HepG2 (cell line): Measurements from ENCODE around the gene MMP27.

Experiments used
- CREB3 ChIP-seq: sonication (generic); formaldehyde crosslinking; IDR thresholded peaks from 2 replicates; pipeline ENCODE4 v1.5.0; 2020; ENCODE audit warnings: missing genetic modification reagents
- EP300 ChIP-seq, 3 experiments: sonication (generic) in 1 of 3; formaldehyde crosslinking in 1 of 3; IDR thresholded peaks; 2 replicates each; pipeline versions ENCODE4 v1.5.1 to v1.6.1; 2011 to 2020; ENCODE audit warnings: low read depth in 2 of 3, low read length in 2 of 3, borderline replicate concordance in 1 of 3, improper control_type of control experiment in 1 of 3, mild to moderate bottlenecking in 1 of 3, missing genetic modification reagents in 1 of 3, moderate library complexity in 1 of 3
- HNF4G ChIP-seq, 2 experiments: sonication (generic) in 1 of 2; formaldehyde crosslinking in 1 of 2; IDR thresholded peaks; 2 replicates each; pipeline versions ENCODE4 v1.4.0 to v1.6.1; 2011 to 2020; ENCODE audit warnings: borderline replicate concordance in 2 of 2, low read depth in 2 of 2, mild to moderate bottlenecking in 2 of 2, low read length in 1 of 2, missing genetic modification reagents in 1 of 2, moderate library complexity in 1 of 2
- MEF2D ChIP-seq: sonication (generic); formaldehyde crosslinking; IDR thresholded peaks from 2 replicates; pipeline ENCODE4 v1.5.1; 2020; ENCODE audit warnings: mild to moderate bottlenecking, missing genetic modification reagents
- MEIS1 ChIP-seq: sonication (generic); formaldehyde crosslinking; IDR thresholded peaks from 2 replicates; pipeline ENCODE4 v1.9.0; 2021; ENCODE audit warnings: mild to moderate bottlenecking, missing genetic modification reagents, moderate library complexity, borderline replicate concordance
- POLR2A ChIP-seq, 2 experiments: IDR thresholded peaks; 2 replicates each; pipeline ENCODE4 v1.6.1; 2011; ENCODE audit warnings: low read depth in 2 of 2, low read length in 2 of 2, mild to moderate bottlenecking in 1 of 2, moderate library complexity in 1 of 2; ENCODE audit not compliant: insufficient read depth in 1 of 2
- RFX5 ChIP-seq: IDR thresholded peaks from 2 replicates; pipeline ENCODE4 v1.6.1; 2011; ENCODE audit warnings: low read depth, low read length, improper control_type of control experiment
- USF2 ChIP-seq, 2 experiments: sonication (generic) in 1 of 2; formaldehyde crosslinking in 1 of 2; IDR thresholded peaks; 2 replicates each; pipeline versions ENCODE4 v1.5.1 to v1.6.1; 2011 to 2020; ENCODE audit warnings: borderline replicate concordance in 1 of 2, low read depth in 1 of 2, low read length in 1 of 2, mild to moderate bottlenecking in 1 of 2, missing genetic modification reagents in 1 of 2, moderate library complexity in 1 of 2
- ZSCAN9 ChIP-seq: IDR thresholded peaks from 2 replicates; pipeline ENCODE4 v1.6.1; 2016; ENCODE audit warnings: borderline replicate concordance

- TF ChIP-seq CREB3 (CRISPR knock-in tag) (no peak), MEF2D (CRISPR knock-in tag) (no peak), RFX5 (no peak), MEIS1 (CRISPR knock-in tag) (no peak), POLR2A (IDR thresholded peaks at IDR 0.05; ENCODE audit: insufficient read depth in 1 of 2, low read depth in 2 of 2, low read length in 2 of 2) (no peak), ZSCAN9 (CRISPR knock-in tag) (no peak), EP300 (IDR thresholded peaks at IDR 0.05; ENCODE audit: low read depth in 2 of 2, low read length in 2 of 2) (no peak), EP300 (CRISPR knock-in tag; IDR thresholded peaks at IDR 0.05; ENCODE audit: borderline replicate concordance) (no peak), USF2 (IDR thresholded peaks at IDR 0.05; ENCODE audit: low read depth, low read length) (no peak), USF2 (CRISPR knock-in tag; IDR thresholded peaks at IDR 0.05; ENCODE audit: borderline replicate concordance) (no peak), HNF4G (IDR thresholded peaks at IDR 0.05; ENCODE audit: borderline replicate concordance, low read depth, low read length) (no peak), HNF4G (CRISPR knock-in tag; IDR thresholded peaks at IDR 0.05; ENCODE audit: borderline replicate concordance, low read depth) (no peak)
Measured at GRCh38 chr11:102662607-102663006, 43.0 kb downstream of the MMP27 start.
